A549 treated with RU486 at 1 μM for 4 hours (cell line): ENCODE results near the gene TMC8. TPM values are rescaled to one million over a fixed set of nuclear protein-coding genes. Genes with fewer than 3 reads are reported as not detected.

Experiments used
- total RNA-seq: library from RNA; stranded (reverse); fragments of 200-300 nt; extraction: Qiagen RNA extraction; gene quantifications from 5 replicates; pipeline ENCODE4 v1.2.3, GENCODE V29; 2022; ENCODE audit warnings: low read depth

The TMC8 gene
- total RNA-seq: 0.18 to 0.43 TPM (median 0.29 TPM) in 5 replicates

GRCh38 chr17:78130437-78131101 lies at the start of gene TMC8:
TSS of gene TMC8 (plus strand) at chr17:78130771. CDS start at chr17:78131589, 818 bp downstream.

GRCh38 chr17:78128551-78129350 lies 1.8 kb upstream of the TMC8 start, which contains the start of gene TMC6:
TSS of gene TMC6 (minus strand) at chr17:78128755. CDS start at chr17:78126832, 1,923 bp downstream.

GRCh38 chr17:78168242-78168902 lies 37.8 kb downstream of the TMC8 start, which contains the start of gene SYNGR2:
TSS of gene SYNGR2 (plus strand) at chr17:78168581. CDS start at chr17:78168617, 36 bp downstream.

GRCh38 chr17:78186692-78187595 lies 56.4 kb downstream of the TMC8 start, which contains the start of the genes AFMID and TK1:
TSS of gene AFMID (plus strand) at chr17:78187362. CDS start at chr17:78187371, 9 bp downstream.
TSS of gene TK1 (minus strand) at chr17:78187052. CDS start at chr17:78186994, 58 bp downstream.

Other genes starting within 250 kb of the TMC8 start
- gene TNRC6C, start 172.1 kb upstream of the TMC8 start, total RNA-seq: 1.3 to 3.3 TPM (median 2.2 TPM) in 5 replicates
- 6.0 to 12.5 TPM (median 11.6 TPM) in 5 replicates for gene TMC6, start 2.0 kb upstream of the TMC8 start, total RNA-seq
- gene C17orf99, start 15.6 kb downstream of the TMC8 start, total RNA-seq: not detected in 5 replicates
- 115 to 208 TPM (median 197 TPM) in 5 replicates for gene SYNGR2, start 37.8 kb downstream of the TMC8 start, total RNA-seq
- 220 to 267 TPM (median 234 TPM) in 5 replicates for gene TK1, start 56.3 kb downstream of the TMC8 start, total RNA-seq
- gene AFMID, start 56.6 kb downstream of the TMC8 start, total RNA-seq: 40.0 to 53.2 TPM (median 40.9 TPM) in 5 replicates
- gene BIRC5, start 83.5 kb downstream of the TMC8 start, total RNA-seq: 100.0 to 113 TPM (median 108 TPM) in 5 replicates
- not detected in 5 replicates for gene TMEM235, start 100.9 kb downstream of the TMC8 start, total RNA-seq
- gene SOCS3, start 229.3 kb downstream of the TMC8 start, total RNA-seq: 30.9 to 42.3 TPM (median 41.4 TPM) in 5 replicates
- 20.0 to 28.7 TPM (median 27.4 TPM) in 5 replicates for gene PGS1, start 247.9 kb downstream of the TMC8 start, total RNA-seq